SK-N-SH treated with all-trans-retinoic acid at 6 μM for 48 hours (cell line): Measurements from ENCODE around the gene LMAN2L.

ENCODE experiments used
- BACH2 ChIP-seq: fragments of 250-450 bp; sonication (Bioruptor Pico); IDR thresholded peaks from 2 replicates; pipeline ENCODE4 v1.9.0; 2021; ENCODE audit warnings: mild to moderate bottlenecking, borderline replicate concordance
- ZC3H10 ChIP-seq: fragments of 250-450 bp; sonication (Bioruptor Pico); IDR thresholded peaks from 2 replicates; pipeline ENCODE4 v1.5.1; 2021; ENCODE audit warnings: mild to moderate bottlenecking, moderate library complexity
- TF ChIP-seq, protein P1 (sequence below): fragments of 250-450 bp; sonication (Bioruptor Pico); IDR thresholded peaks from 2 replicates; pipeline ENCODE4 v1.5.1; 2020; ENCODE audit warnings: low read depth, mild to moderate bottlenecking, moderate library complexity

DNA sequence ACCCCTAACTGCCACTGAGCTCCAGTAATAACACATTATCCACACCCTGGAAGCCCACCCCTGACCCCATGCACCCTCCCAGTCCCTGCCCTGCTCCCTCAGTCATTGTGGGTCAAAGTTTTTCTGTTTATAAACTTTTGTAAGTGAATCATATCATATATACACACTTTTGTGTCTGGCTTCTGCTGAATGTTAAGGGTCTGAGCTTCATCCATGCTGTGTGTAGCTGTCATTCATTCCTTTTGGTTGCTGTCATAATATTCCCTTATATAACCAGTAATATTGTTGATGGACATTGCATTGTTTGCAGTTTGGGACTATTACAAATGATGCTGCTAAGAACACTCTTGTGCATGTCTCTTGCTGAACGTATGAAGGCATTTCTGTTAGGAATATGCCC, 35.3 kb upstream of the LMAN2L start:
- TF ChIP-seq, protein P1, sequence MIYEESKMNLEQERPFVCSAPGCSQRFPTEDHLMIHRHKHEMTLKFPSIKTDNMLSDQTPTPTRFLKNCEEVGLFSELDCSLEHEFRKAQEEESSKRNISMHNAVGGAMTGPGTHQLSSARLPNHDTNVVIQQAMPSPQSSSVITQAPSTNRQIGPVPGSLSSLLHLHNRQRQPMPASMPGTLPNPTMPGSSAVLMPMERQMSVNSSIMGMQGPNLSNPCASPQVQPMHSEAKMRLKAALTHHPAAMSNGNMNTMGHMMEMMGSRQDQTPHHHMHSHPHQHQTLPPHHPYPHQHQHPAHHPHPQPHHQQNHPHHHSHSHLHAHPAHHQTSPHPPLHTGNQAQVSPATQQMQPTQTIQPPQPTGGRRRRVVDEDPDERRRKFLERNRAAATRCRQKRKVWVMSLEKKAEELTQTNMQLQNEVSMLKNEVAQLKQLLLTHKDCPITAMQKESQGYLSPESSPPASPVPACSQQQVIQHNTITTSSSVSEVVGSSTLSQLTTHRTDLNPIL = no peak
- TF ChIP-seq ZC3H10 (no peak), BACH2 (CRISPR knock-in tag) (no peak)
